HL-60/S4 treated with phorbol 12-myristate 13-acetate at 8.2 ng/mL for 4 days and 3 days (cell line): ENCODE results near the gene KIF3B.
"Not testable (repeated sequence)": the region's sequence is repeated elsewhere in the genome, so short reads cannot be mapped to it uniquely, and the experiment has no call there.

Experiments
- in situ Hi-C: fragments of 300-500 bp; cut with MboI; formaldehyde crosslinking; loops from 2 replicates; pipeline ENCODE4 v1.15.0; 2022; ENCODE audit warnings: low sequenced_read_pairs

Gene KIF3B

GRCh38 chr20:32355417-32355841 is 78.0 kb downstream of the KIF3B start:
- in situ Hi-C loops, result no loop called here

DNA sequence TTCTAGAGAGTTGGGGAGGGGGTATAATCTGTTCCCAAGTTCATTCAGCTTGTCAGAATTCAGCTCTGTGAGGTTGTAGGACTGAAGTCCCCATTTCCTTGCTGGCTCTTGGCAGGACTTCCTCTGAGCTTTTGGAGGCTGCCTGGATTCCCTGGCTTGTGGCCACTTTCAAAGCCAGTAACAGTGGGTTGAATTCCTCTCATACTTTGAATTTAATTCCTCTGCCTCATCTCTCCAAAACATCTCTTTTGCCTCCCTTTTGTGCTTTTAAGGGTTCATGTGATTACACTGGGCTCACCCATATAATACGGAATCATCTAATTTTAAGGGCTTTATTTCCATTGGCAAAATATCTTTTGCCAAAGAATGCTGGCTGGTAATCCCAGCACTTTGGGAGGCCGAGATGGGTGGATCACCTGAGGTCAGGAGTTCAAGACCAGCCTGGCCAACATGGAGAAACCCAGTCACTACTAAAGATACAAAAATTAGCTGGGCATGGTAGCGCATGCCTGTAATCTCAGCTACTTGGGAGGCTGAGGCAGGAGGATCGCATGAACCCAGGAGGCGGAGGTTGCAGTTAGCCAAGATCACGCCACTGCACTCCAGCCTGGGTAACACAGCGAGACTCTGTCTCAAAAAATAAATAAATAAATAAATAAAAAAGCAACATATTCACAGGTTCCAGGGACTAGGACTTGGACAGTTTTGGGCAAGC is 78.6 kb downstream of the KIF3B start:
- in situ Hi-C loops, result not testable (repeated sequence)

GRCh38 chr20:32356622-32357374 is 79.3 kb downstream of the KIF3B start:
- in situ Hi-C loops, result no loop called here

DNA sequence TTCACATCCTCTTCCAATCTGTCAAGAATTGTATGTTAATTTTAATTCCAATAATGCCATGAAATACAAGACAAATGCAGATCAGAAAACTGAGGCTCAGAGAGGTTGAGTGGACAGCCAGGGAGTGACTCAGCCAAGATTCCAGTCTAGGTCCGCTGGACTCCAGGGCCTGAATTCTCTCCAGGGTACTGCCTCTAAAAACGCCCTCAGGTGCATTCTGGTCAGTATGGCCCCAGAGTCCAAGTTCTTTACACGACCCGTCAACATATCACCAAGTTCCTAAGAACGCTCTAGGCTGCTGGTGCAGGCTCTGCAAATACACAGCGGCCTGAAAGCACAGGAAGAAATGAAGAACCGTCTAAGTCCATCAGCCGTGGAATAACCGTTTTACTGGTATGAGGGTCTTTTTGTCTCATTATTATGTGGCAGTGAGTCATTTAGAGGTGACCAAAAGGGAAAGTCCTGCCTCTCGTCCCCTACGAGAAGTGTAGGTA is 80.0 kb downstream of the KIF3B start:
- in situ Hi-C loops, result no loop called here

- in situ Hi-C loops, result no loop called here
These were observed 80.6 kb downstream of the KIF3B start, which contains the start of gene ASXL1 for GRCh38 chr20:32357869-32358631. Gene ASXL1 (plus strand): TSS chr20:32358331. CDS start chr20:32358776, 445 bp downstream.

DNA sequence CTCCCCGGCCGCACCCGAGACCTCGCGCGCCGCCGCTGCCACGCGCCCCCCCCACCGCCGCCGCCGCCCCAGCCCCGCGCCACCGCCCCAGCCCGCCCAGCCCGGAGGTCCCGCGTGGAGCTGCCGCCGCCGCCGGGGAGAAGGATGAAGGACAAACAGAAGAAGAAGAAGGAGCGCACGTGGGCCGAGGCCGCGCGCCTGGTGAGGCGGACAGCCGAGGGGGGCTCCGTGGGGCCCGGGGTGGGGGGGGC is 81.1 kb downstream of the KIF3B start:
- in situ Hi-C loops, result no loop called here

- in situ Hi-C loops, result no loop called here
These were observed 81.6 kb downstream of the KIF3B start for GRCh38 chr20:32358883-32359632.

GRCh38 chr20:32359633-32360332 is 82.3 kb downstream of the KIF3B start:
- in situ Hi-C loops, result no loop called here

- in situ Hi-C loops, result no loop called here
These were observed 82.8 kb downstream of the KIF3B start for GRCh38 chr20:32360333-32360634.

DNA sequence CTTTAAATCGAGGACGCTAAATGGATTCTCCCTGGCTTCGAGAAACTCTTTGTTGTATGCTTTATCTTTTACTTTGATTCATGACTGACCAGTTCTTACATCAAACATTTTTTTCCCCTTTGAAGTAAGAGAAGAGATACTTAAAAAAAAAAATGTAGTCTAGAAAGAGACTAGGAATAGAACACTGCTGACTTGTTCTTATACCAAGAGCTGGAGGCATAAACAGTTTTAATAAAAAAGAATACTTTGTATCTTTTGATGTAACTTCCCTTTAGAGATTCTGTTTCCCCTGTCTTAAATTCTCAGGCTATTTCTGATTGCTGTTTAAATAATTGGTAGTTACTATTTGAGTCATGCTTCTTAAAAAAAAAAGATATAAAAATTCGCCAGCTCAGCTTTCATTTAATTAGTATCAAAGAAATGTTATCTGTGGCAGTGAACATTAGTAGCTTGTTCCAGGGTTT is 85.5 kb downstream of the KIF3B start:
- in situ Hi-C loops, result no loop called here

DNA sequence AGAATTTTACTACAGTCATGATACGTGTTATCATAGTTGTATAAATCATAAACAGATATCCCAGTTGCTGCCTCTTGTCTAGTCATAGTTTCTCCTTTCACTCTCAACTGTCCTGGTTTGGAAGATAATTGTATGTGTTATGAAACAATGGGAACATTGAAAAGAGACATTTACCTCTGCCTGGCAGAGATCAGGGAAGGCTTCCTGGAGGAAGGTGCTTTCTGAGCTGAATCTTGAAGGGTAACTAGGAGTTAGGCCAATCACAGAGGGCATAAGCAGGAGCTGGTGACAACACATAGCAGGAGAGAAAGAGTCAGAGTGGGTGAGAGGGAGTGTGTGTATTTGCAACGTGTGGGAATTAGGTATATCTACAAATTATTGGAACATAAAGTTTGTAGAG is 86.0 kb downstream of the KIF3B start:
- in situ Hi-C loops, result no loop called here

DNA sequence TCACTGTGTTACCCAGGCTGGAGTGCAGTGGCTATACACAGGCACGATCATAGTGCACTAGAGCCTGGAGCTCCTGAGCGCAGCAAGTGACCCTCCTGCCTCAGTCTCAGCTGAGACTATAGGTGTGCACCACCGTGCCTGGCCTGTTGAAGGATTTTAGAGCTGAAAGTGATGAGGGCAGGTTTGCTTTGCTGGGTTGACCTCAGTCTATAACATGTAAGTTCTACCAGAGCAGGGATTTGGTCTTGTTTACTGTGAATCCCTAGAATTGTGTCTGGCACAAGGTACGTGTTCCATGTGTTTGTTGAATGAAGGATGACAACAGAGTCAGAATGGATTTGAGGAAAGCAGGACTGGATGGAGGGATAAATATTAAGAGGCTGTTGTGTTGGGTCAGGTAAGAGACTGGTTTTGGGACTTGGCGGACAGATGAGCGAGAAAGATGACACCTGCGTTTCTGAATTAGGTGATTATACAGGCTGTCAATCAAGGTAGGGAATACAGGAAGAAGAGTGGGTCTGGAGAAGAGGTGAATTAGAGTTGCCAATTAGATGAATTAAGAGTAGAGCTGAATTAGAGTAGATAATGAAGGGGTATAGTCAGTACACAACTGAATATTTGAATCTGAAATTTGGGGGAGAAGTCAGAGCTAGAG is 87.2 kb downstream of the KIF3B start:
- in situ Hi-C loops, result no loop called here

DNA sequence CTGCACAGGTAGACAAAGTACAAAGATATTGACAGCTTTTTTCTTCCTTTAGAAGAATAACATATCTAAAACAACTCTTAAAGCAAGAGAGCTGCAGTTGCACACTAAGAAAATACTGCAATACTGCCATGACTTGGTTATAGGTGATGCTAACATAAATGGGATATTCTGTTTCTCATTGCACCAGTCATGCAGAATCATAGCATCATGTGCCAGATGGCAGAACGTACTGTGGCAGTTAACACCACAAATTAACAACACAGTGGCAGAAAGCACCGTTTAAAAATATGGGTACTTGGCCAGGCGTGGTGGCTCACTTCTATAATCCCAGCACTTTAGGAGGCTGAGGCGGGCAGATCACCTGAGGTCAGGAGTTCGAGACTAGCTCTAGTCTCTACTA is 88.1 kb downstream of the KIF3B start:
- in situ Hi-C loops, result no loop called here

DNA sequence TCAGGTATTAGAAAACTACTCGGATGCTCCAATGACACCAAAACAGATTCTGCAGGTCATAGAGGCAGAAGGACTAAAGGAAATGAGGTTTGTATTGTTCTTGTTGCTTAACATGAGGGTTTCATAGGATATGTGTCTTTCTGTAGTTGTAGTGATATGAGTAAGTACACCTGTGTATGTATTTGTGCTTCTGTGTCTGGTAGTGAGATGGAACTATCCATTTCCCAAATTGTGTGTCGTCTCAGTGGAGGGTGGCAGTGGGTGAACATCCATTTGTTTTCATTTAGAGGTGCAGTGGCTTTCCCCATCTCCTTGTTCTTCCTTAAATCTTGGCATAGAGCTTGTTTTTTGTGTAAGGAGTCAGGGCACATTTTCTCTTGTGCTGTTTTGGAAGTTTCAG is 88.9 kb downstream of the KIF3B start:
- in situ Hi-C loops, result no loop called here

DNA sequence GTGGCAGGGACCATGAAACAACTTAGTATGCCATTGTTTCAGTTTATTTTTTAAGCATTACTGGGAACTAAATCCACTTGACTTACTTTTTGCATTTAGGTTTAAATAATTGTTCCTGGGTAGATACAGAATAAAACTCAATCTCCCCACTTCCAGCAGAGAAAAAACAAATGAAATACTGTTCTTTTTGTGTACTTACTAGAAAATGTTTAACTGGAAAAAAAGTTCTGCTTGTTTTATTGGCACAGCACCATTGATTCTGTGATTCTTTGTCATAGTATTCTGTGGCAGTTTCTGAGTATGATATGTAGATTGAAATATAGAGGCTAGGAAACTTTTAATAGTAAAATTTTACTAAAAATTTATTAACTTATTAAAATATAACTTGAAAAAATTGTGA is 90.9 kb downstream of the KIF3B start:
- in situ Hi-C loops, result no loop called here

DNA sequence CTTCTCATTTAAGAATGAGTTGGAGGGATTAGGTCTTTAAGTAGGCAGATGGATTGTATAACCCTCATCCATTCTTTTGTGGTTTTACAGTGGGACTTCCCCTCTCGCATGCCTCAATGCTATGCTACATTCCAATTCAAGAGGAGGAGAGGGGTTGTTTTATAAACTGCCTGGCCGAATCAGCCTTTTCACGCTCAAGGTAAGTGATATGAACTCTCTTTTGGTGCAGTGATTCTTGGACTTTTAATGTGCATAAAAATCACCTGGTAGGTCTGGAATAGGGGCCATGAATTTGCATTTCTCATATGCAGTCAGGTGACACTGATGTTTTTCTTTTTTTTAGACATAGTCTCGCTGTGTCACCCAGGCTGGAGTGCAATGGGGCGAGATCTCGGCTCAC is 91.5 kb downstream of the KIF3B start:
- in situ Hi-C loops, result no loop called here

DNA sequence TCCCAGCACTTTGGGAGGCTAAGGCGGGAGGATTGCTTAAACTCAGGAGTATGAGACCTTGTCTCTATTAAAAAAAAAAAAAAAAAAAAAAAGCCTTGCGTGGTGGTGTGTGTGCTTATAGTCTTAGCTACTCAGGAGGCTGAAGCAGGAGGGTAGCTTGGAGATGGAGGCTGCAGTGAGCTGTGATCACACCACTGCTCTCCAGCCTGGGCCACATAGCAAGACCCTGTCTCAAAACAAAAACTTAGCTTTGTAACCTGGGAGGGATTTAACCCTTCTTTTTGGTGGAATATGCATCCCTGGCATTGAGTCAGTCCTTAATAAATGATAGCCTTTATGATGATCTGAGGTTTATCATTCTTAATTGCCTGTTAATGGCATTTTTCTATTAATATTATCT is 93.4 kb downstream of the KIF3B start:
- in situ Hi-C loops, result no loop called here

- in situ Hi-C loops, result no loop called here
These were observed 101.0 kb downstream of the KIF3B start for GRCh38 chr20:32378461-32378860.

DNA sequence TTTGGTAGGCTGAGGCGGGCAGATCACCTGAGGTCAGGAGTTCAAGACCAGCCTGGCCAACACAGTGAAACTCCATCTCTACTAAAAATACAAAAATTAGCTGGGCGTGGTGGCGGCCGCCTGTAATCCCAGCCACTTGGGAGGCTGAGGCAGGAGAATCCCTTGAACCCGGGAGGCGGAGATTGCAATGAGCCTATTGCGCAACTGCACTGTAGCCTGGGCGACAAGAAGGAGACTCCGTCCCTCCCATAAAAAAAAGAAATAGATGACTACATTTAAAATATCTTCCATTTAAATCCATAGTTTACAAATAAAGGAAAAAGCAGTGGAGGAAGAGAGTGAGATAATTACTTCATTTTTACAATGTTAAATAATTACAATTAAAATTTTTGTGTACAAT is 102.6 kb downstream of the KIF3B start:
- in situ Hi-C loops, result not testable (repeated sequence)

DNA sequence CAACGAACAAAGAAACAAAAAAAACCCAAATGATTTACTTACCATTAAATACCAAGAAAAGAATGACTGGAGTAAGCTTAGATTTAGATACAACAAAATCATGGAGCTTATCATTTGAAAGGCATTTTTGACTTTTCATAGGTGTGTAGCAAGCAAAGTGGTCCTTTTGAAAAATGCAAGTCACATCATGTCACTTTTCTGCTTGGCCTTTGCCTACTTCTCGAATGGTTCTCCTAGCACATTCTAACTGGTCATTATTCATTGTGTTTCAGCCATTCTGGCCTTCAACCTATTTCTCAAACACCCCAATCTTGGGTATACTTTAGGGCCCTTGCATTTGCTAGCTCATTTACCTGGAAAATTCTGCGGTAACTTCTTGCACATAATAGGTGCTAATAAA is 103.3 kb downstream of the KIF3B start:
- in situ Hi-C loops, result no loop called here
